Prostate gland (tissue), 2 donors: Measurements from ENCODE around the gene RBM5. TPM values are rescaled to one million over a fixed set of nuclear protein-coding genes. Genes with fewer than 3 reads are reported as not detected.

ENCODE experiments used
- DNase-seq: peaks from one replicate; pipeline ENCODE4 v3.0.0-alpha.2; 2019; ENCODE audit warnings: low spot score
- H3K27ac ChIP-seq, 2 donors: fragments of 200-600 bp; sonication (generic); 2 replicates each; pipeline ENCODE4 v1.5.1; 2017 to 2019
- H3K27me3 ChIP-seq: fragments of 200-600 bp; sonication (generic); replicated peaks from 2 replicates; pipeline ENCODE4 v1.5.1; 2019; ENCODE audit not compliant: insufficient read depth
- H3K36me3 ChIP-seq, 2 donors: fragments of 200-600 bp; sonication (generic); 1 replicate in 1 of 2; 2 replicates in 1 of 2; pipeline versions ENCODE4 v1.5.1 to v1.8.1; 2017 to 2019
- H3K4me1 ChIP-seq: fragments of 200-600 bp; sonication (generic); replicated peaks from 2 replicates; pipeline ENCODE4 v1.5.1; 2019
- H3K4me3 ChIP-seq, 2 donors: fragments of 200-600 bp; sonication (generic); 2 replicates each; pipeline ENCODE4 v1.5.1; 2017 to 2019
- H3K9me3 ChIP-seq: fragments of 200-600 bp; sonication (generic); 2 replicates; pipeline ENCODE4 v1.5.1; 2017
- POLR2A ChIP-seq: fragments of 450-650 bp; IDR thresholded peaks from one replicate; pipeline ENCODE4 v1.6.1; 2016; ENCODE audit warnings: antibody characterized with exemption, mild to moderate bottlenecking
- POLR2AphosphoS5 ChIP-seq: sonication (generic); formaldehyde crosslinking; IDR thresholded peaks from one replicate; pipeline ENCODE4 v1.6.1; 2017; ENCODE audit warnings: antibody characterized with exemption
- WGBS: methylation state at CpG from one replicate; pipeline ENCODE4 v1.1.5; 2018; 5-methylcytosine and 5-hydroxymethylcytosine counted together
- intact Hi-C: fragments of 100-400 bp; cut with DNase I; formaldehyde crosslinking; loops from one replicate; pipeline ENCODE4 v1.14.2; 2022
- total RNA-seq, 2 donors: library from RNA; depleted of rRNA; stranded (reverse); fragments of >200 nt; gene quantifications; one replicate each; pipeline ENCODE4 v1.1.0, GENCODE V29; 2016
- TF ChIP-seq, protein P1 (sequence below), 4 experiments: fragments of 200-600 bp in 2 of 4; fragments of 450-650 bp in 2 of 4; sonication (generic) in 2 of 4; IDR thresholded peaks; 1 replicate in 3 of 4; 2 replicates in 1 of 4; pipeline ENCODE4 v1.5.1; 2016 to 2019; ENCODE audit warnings: antibody characterized with exemption in 4 of 4, mild to moderate bottlenecking in 2 of 4, moderate library complexity in 2 of 4

RBM5 gene
- total RNA-seq, 2 donors from 2014 or later, result 135 to 260 TPM

DNA sequence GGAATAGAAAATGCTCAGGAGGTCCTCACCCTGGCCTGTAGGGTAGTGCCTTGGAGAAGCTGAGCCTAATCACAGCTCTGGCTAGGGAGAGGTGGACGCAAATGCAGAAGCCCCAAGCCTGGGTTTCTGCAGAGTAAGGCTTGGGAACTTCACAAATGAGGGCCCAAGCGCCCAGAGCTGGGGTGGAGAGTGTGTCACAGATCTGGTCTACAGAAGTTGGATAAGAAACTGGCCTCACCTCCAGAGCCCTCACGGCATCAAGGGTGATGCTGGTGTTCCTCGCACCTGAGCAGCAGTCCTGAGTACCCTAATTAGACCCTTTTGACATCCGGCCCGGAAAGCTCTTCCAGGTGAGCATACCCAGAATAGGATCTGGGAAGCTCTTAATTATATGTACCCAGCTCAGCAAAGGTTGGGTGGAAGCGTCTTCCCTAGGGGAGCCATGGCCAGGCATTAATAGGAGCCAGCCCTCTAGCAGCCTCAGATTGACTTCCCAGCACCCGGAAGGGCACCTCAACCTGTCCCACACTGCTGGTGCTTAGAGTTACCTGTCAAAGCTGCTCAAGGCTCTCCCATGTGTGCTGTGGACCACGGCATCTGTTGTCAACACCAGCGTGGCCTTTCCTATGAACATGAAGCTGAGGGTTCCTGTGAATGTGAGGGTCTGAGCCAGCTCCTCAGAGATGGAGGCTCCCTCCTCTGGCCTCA is 31.8 kb downstream of the RBM5 start:
- Histone ChIP-seq H3K36me3 (peaks cover 23 to 24% of the 10 kb centered on the region in 2 donors), H3K4me3 (no peak overlapping the region), H3K9me3 (no peaks in the 10 kb centered on the region), H3K4me1 (peaks cover 3% of the 10 kb centered on the region), H3K27ac (no peak overlapping the region), H3K27me3 (no peaks in the 10 kb centered on the region)
- intact Hi-C loops, result loop anchor here (1.0 kb wide), 1 partner anchor 69 kb away; no protein-coding TSS in a partner anchor
- TF ChIP-seq POLR2AphosphoS5 (no peak), POLR2A (no peak)
- TF ChIP-seq, protein P1, sequence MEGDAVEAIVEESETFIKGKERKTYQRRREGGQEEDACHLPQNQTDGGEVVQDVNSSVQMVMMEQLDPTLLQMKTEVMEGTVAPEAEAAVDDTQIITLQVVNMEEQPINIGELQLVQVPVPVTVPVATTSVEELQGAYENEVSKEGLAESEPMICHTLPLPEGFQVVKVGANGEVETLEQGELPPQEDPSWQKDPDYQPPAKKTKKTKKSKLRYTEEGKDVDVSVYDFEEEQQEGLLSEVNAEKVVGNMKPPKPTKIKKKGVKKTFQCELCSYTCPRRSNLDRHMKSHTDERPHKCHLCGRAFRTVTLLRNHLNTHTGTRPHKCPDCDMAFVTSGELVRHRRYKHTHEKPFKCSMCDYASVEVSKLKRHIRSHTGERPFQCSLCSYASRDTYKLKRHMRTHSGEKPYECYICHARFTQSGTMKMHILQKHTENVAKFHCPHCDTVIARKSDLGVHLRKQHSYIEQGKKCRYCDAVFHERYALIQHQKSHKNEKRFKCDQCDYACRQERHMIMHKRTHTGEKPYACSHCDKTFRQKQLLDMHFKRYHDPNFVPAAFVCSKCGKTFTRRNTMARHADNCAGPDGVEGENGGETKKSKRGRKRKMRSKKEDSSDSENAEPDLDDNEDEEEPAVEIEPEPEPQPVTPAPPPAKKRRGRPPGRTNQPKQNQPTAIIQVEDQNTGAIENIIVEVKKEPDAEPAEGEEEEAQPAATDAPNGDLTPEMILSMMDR (IDR thresholded peaks at IDR 0.05), result no peak
- no peak for DNase-seq
- WGBS, result 86% methylated on average over 8 of the region's 10 CpGs

DNA sequence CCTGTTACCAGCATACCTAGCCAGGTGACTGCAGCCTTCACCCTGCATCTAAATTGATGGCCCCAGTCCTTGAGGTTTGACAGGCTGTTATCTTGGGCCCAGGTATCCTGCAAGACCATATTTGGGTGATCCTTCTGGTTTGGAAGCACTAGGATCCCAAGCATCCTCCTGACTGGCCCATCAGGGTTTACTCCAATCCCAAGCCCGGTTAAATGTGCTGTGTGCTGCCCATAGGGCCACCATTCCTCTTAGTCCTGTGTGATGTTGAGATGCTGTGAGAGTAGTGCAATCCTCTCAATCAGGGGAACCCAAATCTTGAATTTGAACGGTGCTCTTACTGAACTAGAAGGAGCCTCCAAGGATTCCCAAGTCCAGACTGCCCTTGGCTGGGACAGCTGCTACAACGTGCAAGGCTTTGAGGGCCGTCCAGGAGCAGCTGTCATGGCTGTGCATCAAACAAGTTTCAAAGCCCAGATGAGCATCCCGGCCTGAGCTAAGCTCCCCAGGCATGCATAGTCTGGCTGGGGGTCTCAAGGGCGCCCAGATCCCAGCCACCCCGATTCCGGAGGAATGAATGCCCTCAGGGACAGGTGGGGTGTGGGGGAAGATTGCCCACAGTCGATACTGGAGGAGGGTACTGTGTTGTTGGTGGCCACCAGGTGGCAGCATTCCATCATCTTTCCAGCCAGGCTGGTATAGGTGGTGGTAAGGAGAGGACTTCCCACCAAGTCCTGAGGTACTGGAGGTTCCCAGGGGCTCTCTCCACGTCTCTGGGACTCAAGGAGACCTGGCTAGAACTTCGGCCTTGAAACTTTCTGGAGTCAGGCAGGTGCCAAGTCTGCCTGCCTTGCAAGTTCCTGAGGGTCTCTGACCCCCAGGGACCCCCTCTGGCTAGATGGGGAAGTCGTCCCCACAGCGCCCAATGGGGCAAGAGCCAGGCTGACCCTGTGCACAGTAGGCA is 32.6 kb downstream of the RBM5 start:
- Histone ChIP-seq H3K36me3 (peaks cover 15 to 17% of the 10 kb centered on the region in 2 donors), H3K27me3 (no peaks in the 10 kb centered on the region), H3K9me3 (no peaks in the 10 kb centered on the region), H3K4me1 (peaks cover 3% of the 10 kb centered on the region), H3K4me3 (no peak overlapping the region), H3K27ac (no peak overlapping the region)
- intact Hi-C loops, result loop anchor here (1.0 kb wide), 1 partner anchor 68 kb away; no protein-coding TSS in a partner anchor
- peak; percentile 75 for DNase-seq
- 33% methylated on average over 13 of the region's 13 CpGs for WGBS
- TF ChIP-seq POLR2AphosphoS5, result peak; percentile 46
- TF ChIP-seq, protein P1 (IDR thresholded peaks at IDR 0.05), result peak; percentile 66 to 93 (median 92)
- no peak for TF ChIP-seq POLR2A

DNA sequence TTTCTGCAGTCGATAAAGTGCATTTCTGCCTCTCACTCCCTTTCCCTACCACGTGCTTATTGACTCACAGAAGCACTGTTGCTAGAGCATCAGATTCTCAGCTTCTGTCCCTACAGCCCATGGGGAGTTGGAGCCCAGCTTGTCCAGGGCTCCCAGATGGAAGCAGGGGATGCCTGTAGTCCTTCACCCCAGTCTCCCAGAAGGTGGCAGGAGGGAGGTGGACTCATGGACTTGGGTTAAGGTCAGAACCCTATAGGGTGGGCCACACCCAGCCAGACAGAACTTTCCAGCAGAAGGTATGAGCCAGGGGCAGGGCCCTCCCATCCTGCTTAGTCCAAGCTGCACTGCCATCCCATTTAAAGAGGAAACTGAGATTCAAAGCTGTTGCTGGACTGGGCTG is 33.4 kb downstream of the RBM5 start:
- H3K27me3 ChIP-seq, result no peaks in the 10 kb centered on the region
- TF ChIP-seq POLR2A (no peak), POLR2AphosphoS5 (no peak)
- TF ChIP-seq, protein P1 (IDR thresholded peaks at IDR 0.05), result no peak
- DNase-seq, result no peak
- peaks cover 8 to 10% of the 10 kb centered on the region in 2 donors for H3K36me3 ChIP-seq
- WGBS, result 72% methylated on average over 2 of the region's 2 CpGs
- peaks cover 7% of the 10 kb centered on the region for H3K4me1 ChIP-seq
- H3K4me3 ChIP-seq, result no peak overlapping the region
- H3K9me3 ChIP-seq, result no peaks in the 10 kb centered on the region
- intact Hi-C loops, result no loop called here
- no peak overlapping the region for H3K27ac ChIP-seq

DNA sequence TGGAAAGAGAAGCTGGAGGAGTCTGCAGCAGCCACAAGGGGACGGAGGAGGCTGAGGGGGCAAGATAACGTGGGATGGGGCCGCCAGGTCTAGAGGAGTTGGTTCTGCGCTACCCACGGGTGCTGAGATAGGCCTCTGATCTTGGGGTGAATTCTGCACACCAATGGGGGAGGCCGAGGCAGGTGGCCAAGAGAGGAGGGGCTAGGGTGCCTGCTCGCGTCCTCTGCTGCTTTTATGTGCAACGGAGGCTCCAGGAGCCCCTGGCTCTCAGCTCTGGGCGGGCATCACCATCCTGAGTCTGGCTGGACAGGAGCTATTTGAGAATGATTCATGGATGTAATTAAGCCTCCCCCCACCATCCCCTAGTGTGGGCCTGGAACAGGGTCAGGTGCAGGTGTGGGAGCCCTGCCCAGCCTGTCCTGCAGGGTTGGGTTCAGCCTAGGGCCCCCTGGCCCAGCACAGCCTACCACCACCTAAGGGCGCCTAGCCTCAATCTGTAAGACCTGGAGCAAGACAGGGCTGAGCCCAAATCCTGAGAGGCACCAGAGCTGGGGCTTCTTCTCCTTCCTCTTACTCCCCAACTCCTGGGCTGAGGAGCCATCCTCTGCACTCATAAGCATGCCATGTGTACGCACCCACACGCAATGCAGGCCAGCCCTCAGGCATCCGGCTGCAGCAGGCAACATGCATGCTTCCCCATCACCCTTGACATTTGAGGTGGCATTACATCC is 34.1 kb downstream of the RBM5 start:
- no peaks in the 10 kb centered on the region for H3K27me3 ChIP-seq

More for the DNA sequence above, 34.1 kb downstream of the RBM5 start:
- Histone ChIP-seq H3K9me3 (no peaks in the 10 kb centered on the region), H3K4me1 (peaks cover 7% of the 10 kb centered on the region), H3K27ac (no peak overlapping the region), H3K36me3 (peaks cover 2 to 7% of the 10 kb centered on the region in 2 donors), H3K4me3 (no peak overlapping the region)
- TF ChIP-seq POLR2A, result no peak
- TF ChIP-seq, protein P1 (IDR thresholded peaks at IDR 0.05), result no peak
- no peak for TF ChIP-seq POLR2AphosphoS5
- 75% methylated on average over 13 of the region's 14 CpGs for WGBS
- intact Hi-C loops, result no loop called here
- DNase-seq, result no peak
